SKM-1 treated with dmso at 0.1 percent for 144 hours (cell line): ENCODE data around the gene CERS1.
A peak's percentile ranks its signal among the peaks of the same experiment; 100 is the strongest.

ENCODE experiments used
- DNase-seq: peaks from one replicate; lab custom pipeline; 2025; ENCODE audit not compliant: unreplicated experiment; lab: John Stamatoyannopoulos, UW

The CERS1 gene

DNA sequence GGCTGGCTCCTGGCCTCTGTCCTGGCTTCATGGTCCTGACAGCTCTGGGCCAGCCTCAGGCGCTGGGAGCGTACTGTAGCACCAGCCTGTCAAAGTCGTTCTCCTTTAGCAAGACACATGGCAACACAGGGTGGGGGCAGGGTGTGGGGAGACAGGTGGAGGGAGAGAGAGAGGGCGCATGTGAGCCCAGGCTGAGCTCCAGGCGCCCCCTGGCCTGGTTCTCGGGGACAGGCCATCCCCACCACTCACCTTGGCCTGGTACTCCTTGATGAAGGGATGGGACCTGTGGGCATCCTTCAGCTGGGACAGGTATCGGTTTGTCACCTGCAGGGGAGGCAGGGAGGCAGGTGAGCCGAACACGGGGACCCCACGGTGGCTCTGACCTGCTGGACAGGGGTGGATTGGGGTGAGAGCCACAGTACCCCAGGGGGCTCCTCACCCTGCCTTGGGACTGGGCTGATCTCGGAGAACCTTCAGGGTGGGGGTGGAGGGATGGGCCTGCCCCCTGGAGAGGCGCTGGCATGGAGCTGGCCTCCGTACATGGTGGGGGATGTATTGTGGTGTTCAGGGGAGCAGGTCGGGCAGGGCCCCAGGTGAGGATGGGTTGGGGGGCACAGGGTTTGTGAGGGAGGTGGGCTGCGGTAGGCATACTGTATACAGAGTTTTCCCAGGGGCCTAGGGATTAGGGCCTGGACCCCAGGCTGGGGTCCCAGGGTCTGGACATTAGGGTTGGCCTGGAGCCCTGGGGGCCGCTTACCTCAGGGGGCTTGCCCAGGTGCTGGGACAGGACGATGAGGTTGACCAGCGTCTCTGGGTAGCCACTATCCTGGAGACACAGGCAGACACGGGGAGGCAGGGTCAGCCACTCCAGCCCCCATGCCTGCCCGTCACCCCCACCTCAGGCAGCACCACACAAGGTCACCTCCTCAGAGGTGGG lies 3.9 kb upstream of the CERS1 start:
- no peak for DNase-seq

DNA sequence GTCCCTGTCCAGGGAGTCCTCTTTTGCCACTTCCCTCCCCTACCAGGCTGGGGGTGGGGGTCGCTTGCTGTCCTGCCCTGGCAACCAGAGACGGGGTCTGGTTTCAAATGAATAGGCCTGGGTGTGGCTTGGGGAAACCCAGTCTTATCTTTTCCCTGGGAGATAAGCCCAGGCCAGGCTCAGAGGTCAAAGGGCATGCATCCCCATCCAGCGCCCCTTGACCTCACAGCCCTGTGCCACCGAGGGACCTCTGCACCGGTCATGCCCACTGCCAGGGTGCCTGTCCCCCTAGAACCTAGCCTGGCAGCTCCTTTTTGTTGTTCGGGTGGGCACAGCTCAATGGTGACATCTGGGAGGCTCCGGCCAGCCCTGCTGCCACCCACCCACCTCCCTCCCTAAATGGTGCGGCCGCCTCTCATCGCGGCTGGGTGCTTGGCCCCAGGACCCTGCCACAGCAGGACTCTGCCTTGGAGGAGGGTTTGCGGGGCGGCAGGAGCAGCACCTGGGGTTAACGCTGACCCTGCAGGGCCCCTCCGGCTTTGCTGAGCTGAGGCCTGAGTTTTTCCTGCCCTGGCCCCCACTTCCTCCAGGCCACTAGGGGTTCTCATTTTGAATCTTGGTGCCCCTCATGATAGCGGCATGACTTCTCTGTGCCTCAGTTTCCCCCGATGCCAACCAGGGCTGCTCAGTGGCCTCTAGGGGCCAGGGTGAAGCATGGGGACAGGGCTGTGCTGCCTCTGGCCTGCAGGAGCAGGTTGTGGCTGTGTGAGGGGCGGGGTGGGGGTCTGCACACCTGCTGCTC lies 2.9 kb upstream of the CERS1 start:
- no peak for DNase-seq

DNA sequence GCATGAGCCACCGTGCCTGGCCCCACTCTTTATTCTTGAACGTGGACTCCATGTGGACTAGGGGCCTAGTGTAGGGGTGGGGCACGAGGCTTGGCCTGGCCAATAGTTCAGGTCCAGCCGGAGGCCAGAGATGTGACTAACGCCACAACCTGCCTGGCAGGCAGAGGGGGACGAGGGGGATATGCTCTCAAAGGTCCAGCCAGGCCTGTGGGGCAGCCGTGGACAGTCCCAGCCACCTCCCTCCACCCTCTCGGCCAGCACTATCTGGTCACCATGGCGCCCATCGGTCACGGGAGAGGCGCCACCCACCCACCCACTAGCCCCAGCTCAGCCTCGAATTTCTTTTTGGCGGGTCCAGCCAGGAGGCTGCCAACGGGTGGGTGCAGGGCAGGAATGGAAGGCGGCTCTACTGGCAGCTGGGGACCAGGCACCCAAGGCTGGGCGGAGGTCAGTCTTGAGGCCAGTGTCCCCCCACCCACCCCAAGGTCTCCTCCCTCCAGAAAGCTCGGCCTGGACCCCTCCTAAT lies 2.2 kb upstream of the CERS1 start:
- DNase-seq = no peak

DNA sequence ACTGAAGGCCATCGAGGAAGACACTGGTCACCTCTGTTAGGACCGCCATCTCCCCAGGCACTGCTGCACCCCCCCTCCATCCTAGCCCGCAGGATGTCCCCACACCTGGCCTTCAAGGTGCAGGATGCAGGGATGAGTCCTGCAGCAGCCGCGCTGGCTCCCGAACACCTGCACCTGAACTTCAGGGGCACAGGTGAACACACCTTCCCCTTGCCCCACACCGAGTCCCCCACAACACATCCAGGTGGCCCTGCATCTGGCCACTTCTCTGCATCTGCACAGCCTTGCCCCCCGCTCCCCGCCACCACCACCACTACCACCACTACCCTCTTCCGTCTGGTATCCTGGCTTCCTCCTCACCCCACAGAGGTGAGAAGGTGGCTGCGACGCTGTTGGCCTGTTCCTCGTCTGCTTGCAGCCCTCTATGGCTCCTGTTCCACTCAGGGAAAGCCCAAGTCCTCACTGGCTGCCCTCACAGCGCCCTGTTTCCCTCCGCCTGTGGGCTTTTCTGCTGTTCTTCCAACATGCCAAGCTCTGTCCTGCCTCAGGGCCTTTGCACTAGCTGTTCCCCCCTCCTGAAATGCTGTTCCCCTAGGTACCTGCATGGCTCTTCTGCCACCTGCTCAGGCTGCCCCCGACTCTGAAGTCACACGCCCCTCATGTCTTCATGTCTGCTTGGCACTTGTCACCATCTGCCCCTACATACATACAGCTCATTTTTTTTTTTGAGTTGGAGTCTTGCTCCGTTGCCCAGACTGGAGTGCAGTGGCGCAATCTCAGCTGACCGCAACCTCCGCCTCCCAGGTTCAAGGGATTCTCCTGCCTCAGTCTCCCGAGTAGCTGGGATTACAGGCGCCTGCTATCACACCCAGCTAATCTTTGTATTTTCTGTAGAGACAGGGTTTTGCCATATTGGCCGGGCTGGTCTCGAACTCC lies 1.4 kb upstream of the CERS1 start:
- no peak for DNase-seq

DNA sequence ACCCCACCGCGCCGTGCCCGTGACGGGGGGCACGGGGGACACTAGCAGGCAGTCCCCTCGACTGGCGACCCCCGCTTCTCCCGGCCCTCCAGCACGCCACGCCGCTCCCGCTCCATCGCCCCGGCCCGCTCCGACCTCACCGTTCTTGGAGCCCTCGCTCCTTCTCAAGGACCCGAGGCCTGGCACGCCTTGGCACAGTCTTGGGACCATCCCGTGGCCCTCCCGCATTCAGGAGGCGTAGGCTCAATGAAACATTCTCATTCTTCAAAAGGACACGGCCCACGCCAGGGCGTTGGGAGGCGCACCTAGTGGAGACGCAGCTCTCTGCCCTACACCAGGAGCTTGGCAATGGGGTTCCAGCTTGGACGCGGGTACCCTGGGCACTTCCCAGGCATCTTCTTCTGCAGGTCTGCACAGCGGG lies 473 bp upstream of the CERS1 start:
- DNase-seq = no peak

DNA sequence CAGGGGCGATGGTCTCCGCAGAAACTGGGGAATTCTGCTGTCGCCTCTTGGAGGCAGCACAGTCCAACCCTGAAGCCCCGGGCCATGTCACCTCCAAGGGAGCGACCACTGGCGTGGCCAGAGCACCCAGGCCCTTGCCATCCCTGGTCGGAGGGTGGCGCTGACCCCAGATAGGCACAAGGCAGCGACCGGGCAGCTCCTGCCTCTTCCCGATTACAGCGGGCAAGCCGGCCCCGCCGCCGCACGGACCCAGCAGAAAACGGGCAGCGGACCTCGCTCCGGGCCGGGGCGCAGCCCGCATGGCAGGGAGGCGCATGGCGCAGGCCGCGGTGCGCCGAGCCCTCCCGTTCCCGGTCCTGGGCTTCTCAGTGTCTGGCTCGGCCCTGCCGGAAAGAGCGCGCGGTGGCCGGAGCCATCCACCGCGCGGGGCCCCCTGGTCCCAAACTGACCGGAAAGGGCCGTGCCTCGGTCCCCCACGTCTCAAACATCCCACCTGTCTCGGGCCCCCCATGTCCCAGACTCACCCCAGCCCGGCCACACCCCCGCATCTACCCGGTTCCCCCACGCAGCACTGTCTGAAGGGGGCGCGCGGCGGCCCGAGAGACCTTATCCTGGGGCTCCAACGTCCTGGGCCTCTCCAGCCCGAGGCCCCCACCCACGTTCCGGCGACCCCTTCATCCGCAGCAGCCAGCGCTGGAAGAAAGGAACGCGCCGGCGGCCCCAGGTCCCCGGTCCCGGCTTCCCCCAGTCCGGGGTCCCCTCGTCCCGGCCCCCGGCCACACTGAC lies 727 bp downstream of the CERS1 start:
- DNase-seq = peak; percentile 32

DNA sequence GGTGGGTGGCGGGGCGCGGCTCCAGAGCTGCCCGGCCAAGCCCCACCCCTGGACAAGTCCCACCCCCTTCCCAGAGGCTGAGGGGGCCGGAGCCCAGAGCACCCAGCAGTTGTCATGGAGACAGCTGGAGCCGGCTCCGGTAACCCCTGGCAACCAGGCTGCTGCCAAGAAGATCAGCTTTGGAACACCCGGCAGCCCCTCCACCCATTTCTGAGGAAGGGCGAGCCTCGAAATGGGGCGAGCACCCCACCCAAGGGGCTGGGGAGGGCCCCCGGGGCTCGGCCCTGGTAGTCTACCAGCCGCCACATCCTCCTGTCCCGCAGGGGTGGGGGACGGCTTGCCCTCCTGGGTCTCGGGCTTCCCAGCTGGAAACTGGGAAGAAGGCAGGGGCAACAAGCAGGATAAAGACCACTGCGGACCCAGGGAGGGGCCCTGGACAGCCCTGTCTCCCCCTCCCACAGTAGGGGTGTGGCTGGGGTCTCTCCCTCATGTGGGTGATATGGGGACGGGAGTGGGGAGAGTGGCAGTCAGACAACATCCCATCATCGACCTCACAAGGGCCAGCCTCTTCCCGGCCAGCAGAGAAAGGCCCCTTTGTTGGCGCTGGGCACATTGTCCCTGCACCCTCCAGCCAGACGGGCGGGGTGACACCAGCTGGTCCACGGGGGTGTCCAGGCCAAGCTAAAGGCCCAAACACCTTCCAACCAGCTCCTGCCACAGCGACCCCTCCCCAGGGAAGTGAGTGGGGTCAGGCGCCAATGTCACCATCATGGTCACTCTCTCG lies 1.5 kb downstream of the CERS1 start:
- no peak for DNase-seq

DNA sequence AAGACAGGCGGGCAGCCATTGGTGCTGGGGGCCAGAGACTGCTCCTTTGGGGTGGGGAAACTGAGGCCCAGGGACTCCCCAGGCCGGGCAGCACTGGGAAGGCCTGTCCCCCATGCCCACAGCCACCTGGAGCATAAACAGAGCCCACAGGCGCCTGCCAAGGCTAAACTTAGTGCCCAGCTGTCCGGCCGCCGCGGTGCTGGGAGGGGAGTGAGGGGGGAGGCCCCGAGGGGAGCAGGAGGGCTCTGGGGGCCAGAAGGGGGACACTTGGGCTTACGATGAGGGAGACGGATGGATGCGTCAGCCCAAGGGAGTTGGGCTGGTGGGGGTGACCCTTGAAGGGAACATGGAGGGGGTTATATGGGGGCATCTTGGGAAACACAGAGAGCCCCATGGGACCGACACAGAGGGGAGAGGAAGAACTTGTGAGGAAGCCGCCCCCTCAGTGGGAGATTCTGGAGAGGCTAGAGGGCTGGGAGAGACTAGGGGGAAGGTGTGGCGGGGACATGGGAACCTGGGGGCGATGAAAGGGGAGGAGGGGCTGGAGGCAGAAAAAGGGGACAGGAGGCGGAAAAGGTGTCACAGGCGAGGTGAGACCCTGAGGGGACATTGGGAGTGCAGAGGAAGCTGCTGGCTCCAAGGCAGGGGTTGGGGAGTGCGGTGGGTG lies 2.2 kb downstream of the CERS1 start:
- DNase-seq = no peak

DNA sequence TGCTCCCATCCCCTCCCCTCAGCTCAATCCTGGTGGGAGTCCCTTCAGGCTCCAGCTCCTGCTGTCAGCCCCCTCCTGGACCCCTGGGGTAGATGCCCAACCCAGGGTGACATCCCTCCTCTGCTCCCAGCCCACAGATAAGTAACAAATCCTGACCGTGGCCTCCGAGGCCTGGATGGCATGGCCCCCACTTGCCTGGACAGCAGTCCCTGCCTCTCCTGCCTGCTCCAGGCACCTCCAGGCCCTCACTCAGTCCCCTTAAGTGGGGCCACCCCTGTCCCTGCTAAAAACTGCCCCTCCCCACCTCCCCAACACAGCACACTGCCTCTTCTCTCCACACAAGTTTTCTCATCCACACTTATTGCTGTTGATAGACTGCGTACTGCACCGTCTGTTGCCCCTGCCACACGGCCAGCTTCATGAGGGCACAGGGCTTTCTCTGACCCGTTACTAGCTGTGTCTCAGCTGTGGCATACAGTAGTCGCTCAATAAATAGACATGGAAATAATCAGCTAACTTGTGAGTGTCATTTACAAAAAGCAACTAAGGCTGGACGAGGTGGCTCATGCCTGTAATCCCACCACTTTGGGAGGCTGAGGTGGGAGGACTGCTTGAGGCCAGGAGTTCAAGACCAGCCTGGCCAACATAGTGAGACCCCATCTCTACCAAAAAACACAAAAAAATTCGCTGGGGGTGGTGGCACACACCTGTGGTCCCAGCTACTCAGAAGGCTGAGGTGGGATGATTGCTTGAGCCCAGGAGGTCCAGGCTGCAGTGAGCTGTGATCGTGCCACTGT lies 5.8 kb downstream of the CERS1 start:
- DNase-seq = no peak

DNA sequence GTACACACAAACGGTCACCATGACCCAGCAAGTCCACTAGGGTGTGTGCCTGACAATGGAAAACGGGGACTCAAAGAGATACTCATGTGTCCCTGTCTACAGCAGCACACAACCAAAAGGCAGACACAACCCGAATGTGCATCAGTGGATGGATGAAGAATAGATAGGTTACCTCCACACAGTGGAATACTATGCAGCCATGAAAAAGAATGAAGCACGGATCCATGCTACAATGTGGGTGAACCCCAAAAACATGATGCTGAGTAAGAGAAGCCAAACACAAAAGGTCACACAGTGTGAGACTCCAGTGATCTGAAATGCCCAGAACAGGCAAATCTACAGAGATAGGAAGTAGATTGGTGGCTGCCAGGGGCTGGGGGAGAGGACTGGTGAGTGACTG lies 9.0 kb downstream of the CERS1 start:
- no peak for DNase-seq

DNA sequence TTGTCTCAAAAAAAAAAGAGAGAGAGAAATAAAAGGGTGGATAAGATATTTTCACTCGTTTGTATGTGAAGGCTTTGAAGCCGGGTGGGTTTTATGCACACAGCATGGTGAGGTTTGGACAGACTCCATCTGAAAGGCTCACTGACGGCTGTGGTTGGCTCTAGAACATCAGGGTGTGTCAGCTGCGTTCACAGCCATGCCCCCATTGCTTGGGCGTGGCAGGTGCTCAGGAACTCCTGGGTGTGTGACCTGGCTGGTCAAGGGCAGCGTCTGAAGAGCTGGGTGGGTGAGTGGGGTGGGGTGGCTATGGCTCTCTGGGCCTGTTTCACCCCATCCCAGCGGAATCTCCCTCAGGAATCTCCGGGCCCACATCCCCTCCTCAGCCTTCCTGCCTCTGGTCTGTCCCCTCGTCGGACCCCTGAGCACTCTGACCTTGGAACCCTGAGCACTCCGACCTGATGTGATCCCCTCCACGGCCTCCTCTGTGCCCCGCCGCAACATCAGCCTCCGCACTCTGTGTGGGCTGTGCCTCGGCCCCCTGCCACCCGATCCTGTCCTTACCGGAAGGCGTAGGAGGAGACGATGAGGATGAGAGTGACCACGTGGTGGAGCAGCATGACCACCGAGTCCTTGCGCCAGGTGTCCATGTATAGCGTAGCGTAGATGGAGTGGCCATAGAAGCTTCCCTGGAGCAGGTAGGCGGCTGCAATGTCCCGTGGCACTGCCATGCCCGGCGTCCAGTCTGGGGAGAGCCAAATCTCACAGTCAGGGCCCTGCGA lies 12.2 kb downstream of the CERS1 start:
- DNase-seq = no peak

DNA sequence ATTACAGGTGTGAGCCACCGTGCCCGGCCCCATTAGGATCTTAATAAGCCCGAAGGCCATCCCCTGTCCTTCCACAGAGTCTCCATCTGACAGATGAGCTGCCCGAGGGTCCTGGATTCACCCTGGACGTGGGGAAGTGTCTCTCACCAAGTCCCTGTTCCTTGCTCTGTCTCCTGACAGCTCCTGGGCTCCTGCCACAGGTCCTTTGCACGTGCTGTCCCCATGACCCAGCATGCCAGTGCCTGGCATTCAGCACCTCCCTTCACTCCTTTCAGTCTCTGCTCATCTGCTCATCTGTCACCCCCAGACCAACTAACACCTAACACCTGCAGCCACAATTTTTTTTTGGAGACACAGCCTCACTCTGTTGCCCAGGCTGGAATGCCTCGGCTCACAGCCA lies 14.5 kb downstream of the CERS1 start:
- no peak for DNase-seq

DNA sequence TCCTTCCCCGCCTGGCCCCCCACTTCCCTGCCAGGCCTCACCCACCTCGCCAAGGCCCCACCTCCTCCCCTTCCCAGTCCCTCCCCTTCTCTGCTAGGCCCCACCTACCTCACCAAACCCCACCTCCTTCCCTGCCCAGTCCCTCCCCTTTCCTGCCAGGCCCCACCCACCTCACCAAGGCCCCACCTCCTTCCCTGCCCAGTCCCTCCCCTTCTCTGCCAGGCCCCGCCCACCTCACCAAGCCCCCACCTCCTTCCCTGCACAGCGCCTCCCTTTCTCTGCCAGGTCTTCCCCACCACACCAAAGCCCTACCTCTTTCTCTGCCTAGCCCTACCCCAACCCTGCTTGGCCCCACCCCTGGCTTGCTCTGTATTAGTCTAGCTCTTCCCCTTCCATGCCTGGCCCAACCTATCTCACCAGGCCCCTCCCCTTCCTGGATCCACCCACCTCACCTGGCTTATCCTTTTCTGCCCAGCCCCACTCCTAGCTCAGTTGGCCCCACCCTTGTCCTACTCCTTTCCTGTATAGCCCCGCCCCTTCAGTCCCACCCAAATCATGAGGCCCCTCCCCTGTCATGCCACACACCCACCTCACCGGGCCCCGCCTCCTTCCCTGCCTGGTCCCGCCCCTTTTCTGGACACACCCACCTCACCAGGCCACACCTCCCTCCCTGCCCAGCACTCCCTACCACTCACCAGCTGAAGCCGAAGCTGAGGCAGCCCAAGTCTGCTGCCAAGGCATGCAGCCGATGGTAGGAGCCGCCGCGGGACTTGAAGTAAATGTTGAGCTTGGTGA lies 16.2 kb downstream of the CERS1 start:
- peak; percentile 54 for DNase-seq

DNA sequence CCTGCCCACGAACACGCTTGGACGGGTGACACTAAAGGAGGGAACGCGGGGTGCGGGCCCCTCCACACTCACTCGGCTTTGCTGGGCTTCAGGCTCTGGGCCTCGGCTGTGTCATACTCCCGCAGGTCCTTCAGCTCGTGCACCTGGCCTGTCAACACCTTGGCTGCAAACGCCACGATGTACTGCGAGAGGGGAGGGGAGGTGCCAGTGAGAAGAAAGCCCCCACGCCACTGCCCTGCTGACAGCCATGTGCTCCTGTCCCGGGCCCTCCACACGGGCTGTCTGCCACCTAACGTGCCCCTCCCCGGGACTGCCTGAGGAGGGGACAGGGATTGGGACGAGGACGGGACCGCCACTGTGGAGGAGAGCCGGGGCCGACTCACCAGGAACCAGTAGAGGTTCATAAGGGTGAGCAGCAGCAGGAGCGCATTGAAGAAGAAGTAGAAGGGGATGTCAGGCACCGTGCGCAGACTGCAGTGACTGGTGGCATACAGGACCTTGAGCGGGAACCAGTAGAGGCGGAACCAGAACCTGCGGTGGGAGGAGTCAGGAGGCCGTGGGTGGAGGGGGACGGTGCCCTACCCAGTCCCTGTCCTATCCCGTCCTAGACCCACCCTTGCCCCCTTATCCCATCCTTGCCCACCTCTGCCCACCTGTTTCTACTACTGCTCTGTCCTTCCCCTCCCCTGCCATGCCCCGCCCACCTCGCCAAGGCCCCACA lies 16.9 kb downstream of the CERS1 start:
- no peak for DNase-seq

DNA sequence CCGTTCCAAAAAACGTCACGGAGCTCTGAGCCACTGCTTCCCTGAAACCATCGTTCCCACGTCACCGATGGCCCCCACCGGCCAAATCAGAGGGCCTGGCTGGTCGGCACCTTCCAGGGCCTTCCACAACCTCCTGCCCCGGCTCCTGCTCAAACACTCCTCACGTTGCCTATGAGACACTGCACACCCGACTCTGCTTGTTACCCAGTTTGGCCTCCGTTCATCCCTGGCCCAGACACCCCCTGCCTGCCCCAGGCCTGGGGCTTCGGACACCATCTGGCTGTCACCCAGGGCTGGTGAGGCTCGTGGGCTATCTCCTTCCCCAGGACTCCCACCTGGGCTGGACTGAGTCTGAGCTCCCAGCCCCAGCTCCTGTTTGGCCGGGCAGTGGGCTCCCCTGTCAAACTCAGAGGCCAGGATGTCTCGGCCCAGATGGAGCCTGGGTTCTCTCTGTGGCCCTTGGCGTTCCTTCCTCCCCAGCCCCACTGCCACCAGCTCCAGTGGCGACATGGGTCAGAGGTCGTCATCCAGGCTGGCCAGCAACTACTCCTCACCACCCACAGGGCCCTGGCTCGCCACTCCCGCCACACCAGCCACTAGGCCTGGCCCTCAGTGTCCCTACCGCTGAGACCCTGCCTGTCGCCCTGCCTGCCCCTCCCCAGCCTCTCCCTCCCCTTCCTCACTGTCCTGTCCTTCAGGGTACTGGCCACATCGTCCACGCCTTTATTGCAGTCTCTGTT lies 17.7 kb downstream of the CERS1 start:
- DNase-seq = no peak
